GM12878 (cell line): Measurements from ENCODE around the gene ETV6. TPM values are rescaled to one million over a fixed set of nuclear protein-coding genes. Genes with fewer than 3 reads are reported as not detected.

ENCODE experiments used
- ATAC-seq: fragments of 200-7000 bp; cut with Tn5 transposase; 3 replicates; pipeline ENCODE4 v1.9.1; 2020; ENCODE audit warnings: mild to moderate bottlenecking, moderate library complexity
- BruUV-seq: library from RNA; stranded (reverse); fragments of 400-500 nt; replicated peaks from 2 replicates; lab custom pipeline; 2021; lab: Mats Ljungman, UMichigan
- CTCF ChIA-PET: fragments of 300-600 bp; sonication (Branson Sonifier 250); formaldehyde crosslinking; extraction: SDS; loops from one replicate; lab custom pipeline; 2021; ENCODE audit warnings: inconsistent platforms; lab: Yijun Ruan, JAX
- POLR2A ChIA-PET: fragments of 350-600 bp; formaldehyde crosslinking; extraction: SDS; loops from one replicate; lab custom pipeline; 2021; ENCODE audit warnings: inconsistent platforms; lab: Charles Lee
- RAD21 ChIA-PET: fragments of 300-600 bp; sonication (Branson Sonifier 250); formaldehyde crosslinking; loops from one replicate; lab custom pipeline; 2023; ENCODE audit warnings: antibody characterized with exemption; ENCODE audit not compliant: unreplicated experiment; lab: Charles Lee
- SMC1A ChIA-PET: fragments of 300-600 bp; sonication (Branson Sonifier 250); formaldehyde crosslinking; loops from one replicate; lab custom pipeline; 2023; ENCODE audit not compliant: unreplicated experiment, uncharacterized antibody; lab: Charles Lee
- DNase-seq: peaks from one replicate; pipeline ENCODE4 v3.0.0-alpha.2; 2011; ENCODE audit warnings: low read depth, low spot score
- FAIRE-seq: peaks from 3 replicates; lab custom pipeline; 2011; peaks lifted over from hg19 to GRCh38; lab: Jason Lieb, UNC
- H2AFZ ChIP-seq: 2 replicates; pipeline ENCODE4 v1.6.0; 2011; ENCODE audit warnings: low read depth, low read length, control low read depth; ENCODE audit not compliant: control insufficient read depth
- H3K27ac ChIP-seq: 2 replicates; pipeline ENCODE4 v1.5.1; 2011; ENCODE audit warnings: control low read depth; ENCODE audit not compliant: control insufficient read depth, insufficient read depth
- H3K27me3 ChIP-seq, 2 experiments: replicated peaks in 1 of 2; 2 replicates each; pipeline versions ENCODE4 v1.6.0 to v1.6.1; 2011; ENCODE audit warnings: low read length in 1 of 2; ENCODE audit not compliant: control insufficient read depth in 2 of 2, insufficient read depth in 2 of 2
- H3K36me3 ChIP-seq, 2 experiments: 2 replicates each; pipeline ENCODE4 v1.5.1; 2011; ENCODE audit warnings: low read length in 1 of 2; ENCODE audit not compliant: control insufficient read depth in 2 of 2, insufficient read depth in 2 of 2
- H3K4me1 ChIP-seq: 2 replicates; pipeline ENCODE4 v1.6.1; 2011; ENCODE audit warnings: mild to moderate bottlenecking, low read length, moderate library complexity, mixed read lengths; ENCODE audit not compliant: control insufficient read depth, insufficient read depth
- H3K4me2 ChIP-seq: 2 replicates; pipeline ENCODE4 v1.6.0; 2011; ENCODE audit warnings: control low read depth; ENCODE audit not compliant: control insufficient read depth, insufficient read depth
- H3K4me3 ChIP-seq: fragments of 200-600 bp; sonication (generic); 2 replicates; pipeline ENCODE4 v1.5.1; 2016
- H3K79me2 ChIP-seq: 2 replicates; pipeline ENCODE4 v1.6.0; 2011; ENCODE audit warnings: low read length; ENCODE audit not compliant: control insufficient read depth, insufficient read depth
- H3K9ac ChIP-seq: 2 replicates; pipeline ENCODE4 v1.8.0; 2011; ENCODE audit warnings: low read length, control low read depth, mixed read lengths; ENCODE audit not compliant: control insufficient read depth, insufficient read depth
- H3K9me3 ChIP-seq: replicated peaks from 3 replicates; pipeline ENCODE4 v1.5.1; 2011; ENCODE audit warnings: mild to moderate bottlenecking, low read length; ENCODE audit not compliant: control insufficient read depth, insufficient read depth
- H4K20me1 ChIP-seq: 2 replicates; pipeline ENCODE4 v1.6.0; 2011; ENCODE audit not compliant: control insufficient read depth, insufficient read depth
- BCL3 ChIP-seq: IDR thresholded peaks from 2 replicates; pipeline ENCODE4 v1.6.1; 2011; ENCODE audit warnings: borderline replicate concordance, low read depth, mild to moderate bottlenecking, moderate library complexity, low read length; ENCODE audit not compliant: insufficient read depth, poor library complexity, severe bottlenecking
- PKNOX1 ChIP-seq: fragments of 450-650 bp; IDR thresholded peaks from 2 replicates; pipeline ENCODE4 v1.6.1; 2016; ENCODE audit warnings: mild to moderate bottlenecking
- RUNX3 ChIP-seq: IDR thresholded peaks from 2 replicates; pipeline ENCODE4 v1.6.1; 2012; ENCODE audit warnings: low read length, inconsistent platforms
- SREBF1 ChIP-seq: IDR thresholded peaks from 2 replicates; pipeline ENCODE4 v1.6.1; 2012; ENCODE audit warnings: mild to moderate bottlenecking, low read length
- ZNF274 ChIP-seq: IDR thresholded peaks from one replicate; pipeline ENCODE4 v1.8.0; 2011; ENCODE audit not compliant: insufficient read length, insufficient read depth
- WGBS: methylation state at CpG from one replicate; pipeline ENCODE4 v1.1.6; 2016; ENCODE audit warnings: low lambda C conversion rate; ENCODE audit not compliant: insufficient replicate concordance, insufficient coverage; ENCODE audit errors: missing lambda C conversion rate; 5-methylcytosine and 5-hydroxymethylcytosine counted together
- in situ Hi-C: fragments of 300-500 bp; cut with MboI; formaldehyde crosslinking; loops from 9 replicates; pipeline ENCODE4 v1.14.3; 2018; ENCODE audit warnings: mixed read lengths
- intact Hi-C: fragments of 100-400 bp; cut with micrococcal nuclease; formaldehyde crosslinking; loops from one replicate; pipeline ENCODE4 v1.14.2; 2022; ENCODE audit not compliant: unreplicated experiment
- polyA plus RNA-seq, 11 experiments: library from polyadenylated mRNA; depleted of rRNA in 4 of 11; unstranded in 6 of 11; stranded (reverse) in 5 of 11; fragments of >200 nt; fragmentation: Nextera tagmentation in 4 of 11; fragmentation: Illumina TruSeq in 1 of 11; extraction: Ambion mirVana in 4 of 11; extraction: Trizol in 1 of 11; gene quantifications; 1 replicate in 1 of 11; 2 replicates in 10 of 11; pipeline versions ENCODE4 v1.2.1 to v1.2.3, GENCODE V29; 2011 to 2016; ENCODE audit warnings: inconsistent platforms in 2 of 11, missing spikeins in 2 of 11, low read depth in 1 of 11
- total RNA-seq, 4 experiments: library from RNA; depleted of rRNA in 3 of 4; stranded (reverse); fragments of >200 nt in 3 of 4; fragmentation: Illumina TruSeq in 1 of 4; extraction: Trizol in 1 of 4; gene quantifications; 2 replicates each; pipeline versions ENCODE4 v1.2.1 to v1.2.3, GENCODE V29; 2013 to 2021

Gene ETV6
- total and polyA plus RNA-seq, 10 of the 15 experiments (the other 5 are each of a cell fraction or from before 2014, with no cell fraction given) = 6.6 to 74.8 (median 24.6) TPM

- CTCF ChIA-PET = no interaction called here
Observed at GRCh38 chr12:11782914-11783420, 133.5 kb downstream of the ETV6 start.

GRCh38 chr12:11785712-11786111, 136.2 kb downstream of the ETV6 start:
- H3K4me3 ChIP-seq = no peak overlapping the region
- ChIA-PET CTCF (interaction anchor here (1.6 kb wide), 1 partner anchor 11 kb away, joined by 4 read pairs; no protein-coding TSS in a partner anchor), RAD21 (interaction anchor here (1.5 to 8.2 kb wide), 2 partner anchors 22 to 44 kb away, joined by 4 to 212 read pairs; no protein-coding TSS in a partner anchor), POLR2A (interaction anchor here (0.5 to 1.4 kb wide), 4 partner anchors 27 to 223 kb away, joined by 3 to 4 read pairs (median 4); no protein-coding TSS in a partner anchor), SMC1A (interaction anchor here (1.1 to 39.9 kb wide), 8 partner anchors 11 to 105 kb away, joined by 3 to 1116 read pairs (median 4); no protein-coding TSS in a partner anchor)
- intact Hi-C loops = no loop called here
- TF ChIP-seq RUNX3 = no peak
- no peak for TF ChIP-seq BCL3
- no peak for TF ChIP-seq SREBF1
- no peak overlapping the region for H3K4me2 ChIP-seq
- 83% methylated on average over 5 of the region's 5 CpGs for WGBS
- no peak overlapping the region for H3K27ac ChIP-seq
- H3K9ac ChIP-seq = no peak overlapping the region
- in situ Hi-C loops = no loop called here
- H3K36me3 ChIP-seq = peaks cover 4 to 16% of the 10 kb centered on the region in 2 experiments
- H3K4me1 ChIP-seq = peaks cover 36% of the 10 kb centered on the region
- no peak overlapping the region for H2AFZ ChIP-seq
- H3K9me3 ChIP-seq = no peaks in the 10 kb centered on the region
- FAIRE-seq = no peak
- ATAC-seq = no peak
- H3K27me3 ChIP-seq = no peaks in the 10 kb centered on the region
- H3K79me2 ChIP-seq = peaks cover 82% of the 10 kb centered on the region
- no TSS peak for BruUV-seq
- H4K20me1 ChIP-seq = no peaks in the 10 kb centered on the region
- DNase-seq = no peak

More at GRCh38 chr12:11782914-11783420, 133.5 kb downstream of the ETV6 start:
- RAD21 ChIA-PET = interaction anchor here (1.0 to 8.2 kb wide), 2 partner anchors 20 to 39 kb away, joined by 3 to 212 read pairs; no protein-coding TSS in a partner anchor
- peak overlapping the region; percentile 95 for H3K27ac ChIP-seq
- no peak overlapping the region for H2AFZ ChIP-seq
- intact Hi-C loops = no loop called here
- WGBS = 93% methylated on average over 3 of the region's 3 CpGs
- no peak overlapping the region for H3K4me2 ChIP-seq
- no peaks in the 10 kb centered on the region for H4K20me1 ChIP-seq
- H3K4me1 ChIP-seq = peaks cover 61% of the 10 kb centered on the region
- DNase-seq = no peak
- H3K4me3 ChIP-seq = no peak overlapping the region
- TSS peak; percentile 18 for BruUV-seq
- in situ Hi-C loops = no loop called here
- peaks cover 3 to 8% of the 10 kb centered on the region in 2 experiments for H3K36me3 ChIP-seq
- SMC1A ChIA-PET = interaction anchor here (4.0 to 39.9 kb wide), 3 partner anchors 28 to 47 kb away, joined by 17 to 1116 read pairs (median 58); no protein-coding TSS in a partner anchor
- H3K9me3 ChIP-seq = no peaks in the 10 kb centered on the region
- ATAC-seq = no peak
- H3K9ac ChIP-seq = no peak overlapping the region
- no peaks in the 10 kb centered on the region for H3K27me3 ChIP-seq
- POLR2A ChIA-PET = interaction anchor here (0.8 to 4.7 kb wide), 3 partner anchors 17 to 52 kb away, joined by 3 to 91 read pairs (median 3); no protein-coding TSS in a partner anchor
- no peak for FAIRE-seq
- TF ChIP-seq ZNF274 (no peak), PKNOX1 (peak; percentile 52)
- peaks cover 87% of the 10 kb centered on the region for H3K79me2 ChIP-seq
